Muscle of leg (tissue), 11 donors: ENCODE data around the gene LPCAT1. TPM values are rescaled to one million over a fixed set of nuclear protein-coding genes. Genes with fewer than 3 reads are reported as not detected.

Experiments
- DNase-seq: peaks from one replicate; pipeline ENCODE4 v3.0.0; 2013
- H3K27ac ChIP-seq: one replicate; pipeline ENCODE4 v1.5.1; 2013; ENCODE audit warnings: mild to moderate bottlenecking, low read length, control low read depth
- H3K27me3 ChIP-seq: one replicate; pipeline ENCODE4 v1.6.1; 2013; ENCODE audit warnings: low read length; ENCODE audit not compliant: control insufficient read depth, insufficient read depth
- H3K36me3 ChIP-seq: one replicate; pipeline ENCODE4 v1.6.1; 2013; ENCODE audit warnings: low read length; ENCODE audit not compliant: control insufficient read depth, insufficient read depth
- H3K4me1 ChIP-seq: one replicate; pipeline ENCODE4 v1.6.1; 2013; ENCODE audit warnings: low read length; ENCODE audit not compliant: control insufficient read depth, insufficient read depth
- H3K4me3 ChIP-seq: one replicate; pipeline ENCODE4 v1.5.1; 2013; ENCODE audit warnings: low read length, control low read depth
- H3K9me3 ChIP-seq: replicated peaks from 2 replicates; pipeline ENCODE4 v1.6.1; 2013; ENCODE audit warnings: low read depth, low read length; ENCODE audit not compliant: control insufficient read depth
- WGBS: methylation state at CpG from one replicate; pipeline ENCODE4 v1.1.5; 2013; ENCODE audit warnings: missing lambda C conversion rate; ENCODE audit not compliant: insufficient coverage; 5-methylcytosine and 5-hydroxymethylcytosine counted together
- polyA plus RNA-seq, 8 donors: library from polyadenylated mRNA; unstranded; fragments of 120-200 nt; gene quantifications; one replicate each; pipeline versions ENCODE4 v1.2.1 to v1.2.3, GENCODE V29; 2013; ENCODE audit warnings: inconsistent platforms in 1 of 8, low replicate concordance in 1 of 8; ENCODE audit not compliant: insufficient read length in 8 of 8, insufficient read depth in 1 of 8
- total RNA-seq: library from RNA; stranded (reverse); fragments of 120-200 nt; gene quantifications from one replicate; pipeline ENCODE4 v1.2.4, GENCODE V29; 2013

LPCAT1 gene
- total and polyA plus RNA-seq, 9 donors: 23.6 to 47.6 (median 34.1) TPM

GRCh38 chr5:1547655-1548054 lies 23.9 kb upstream of the LPCAT1 start:
- DNase-seq: no peak
- 94% methylated on average over 2 of the region's 6 CpGs for WGBS
- H3K4me3 ChIP-seq: no peak overlapping the region
- H3K27ac ChIP-seq: no peak overlapping the region
- peaks cover 23% of the 10 kb centered on the region for H3K4me1 ChIP-seq
- peaks cover 12% of the 10 kb centered on the region for H3K27me3 ChIP-seq
- no peaks in the 10 kb centered on the region for H3K9me3 ChIP-seq
- H3K36me3 ChIP-seq: no peaks in the 10 kb centered on the region

DNA sequence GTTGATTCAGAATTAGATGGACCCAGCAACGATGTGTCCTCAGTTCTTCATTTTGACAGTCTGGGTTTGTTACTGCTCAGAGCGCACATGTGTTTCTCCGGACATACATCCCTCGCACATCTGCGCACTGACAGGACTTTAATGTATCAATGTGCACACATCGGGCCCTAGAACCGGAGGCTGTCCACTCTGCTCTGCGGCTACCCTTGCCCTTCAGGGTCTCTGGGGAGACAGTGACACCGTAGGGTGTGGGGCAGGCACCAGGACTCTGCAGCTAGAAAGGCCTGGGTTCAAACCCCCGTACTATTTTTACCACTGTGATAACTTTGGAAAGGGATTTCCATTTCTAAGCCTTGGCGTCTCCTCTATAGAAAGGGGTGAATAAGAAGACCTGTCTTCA lies 23.5 kb upstream of the LPCAT1 start:
- no peak overlapping the region for H3K27ac ChIP-seq
- 94% methylated on average over 6 of the region's 11 CpGs for WGBS
- no peak for DNase-seq
- no peaks in the 10 kb centered on the region for H3K9me3 ChIP-seq
- no peaks in the 10 kb centered on the region for H3K36me3 ChIP-seq
- peaks cover 24% of the 10 kb centered on the region for H3K4me1 ChIP-seq
- H3K4me3 ChIP-seq: no peak overlapping the region
- peaks cover 12% of the 10 kb centered on the region for H3K27me3 ChIP-seq

- H3K4me1 ChIP-seq: peaks cover 21% of the 10 kb centered on the region
- H3K9me3 ChIP-seq: no peaks in the 10 kb centered on the region
- WGBS: 82% methylated on average over 18 of the region's 18 CpGs
- peaks cover 10% of the 10 kb centered on the region for H3K27me3 ChIP-seq
- H3K36me3 ChIP-seq: no peaks in the 10 kb centered on the region
- no peak overlapping the region for H3K27ac ChIP-seq
- no peak for DNase-seq
- H3K4me3 ChIP-seq: no peak overlapping the region
Observed at GRCh38 chr5:1546556-1546955, 22.8 kb upstream of the LPCAT1 start.

GRCh38 chr5:1545805-1546355 lies 22.1 kb upstream of the LPCAT1 start:
- 44% methylated on average over 3 of the region's 6 CpGs for WGBS
- DNase-seq: peak; percentile 8
- peaks cover 10% of the 10 kb centered on the region for H3K27me3 ChIP-seq
- peaks cover 22% of the 10 kb centered on the region for H3K4me1 ChIP-seq
- H3K27ac ChIP-seq: no peak overlapping the region
- H3K9me3 ChIP-seq: no peaks in the 10 kb centered on the region
- H3K36me3 ChIP-seq: no peaks in the 10 kb centered on the region
- no peak overlapping the region for H3K4me3 ChIP-seq

GRCh38 chr5:1545126-1545804 lies 21.5 kb upstream of the LPCAT1 start:
- Histone ChIP-seq H3K36me3 (no peaks in the 10 kb centered on the region), H3K27me3 (peaks cover 7% of the 10 kb centered on the region), H3K4me1 (peaks cover 22% of the 10 kb centered on the region), H3K27ac (no peak overlapping the region), H3K4me3 (no peak overlapping the region), H3K9me3 (no peaks in the 10 kb centered on the region)
- peak; percentile 2 for DNase-seq
- WGBS: 88% methylated on average over 4 of the region's 4 CpGs

DNA sequence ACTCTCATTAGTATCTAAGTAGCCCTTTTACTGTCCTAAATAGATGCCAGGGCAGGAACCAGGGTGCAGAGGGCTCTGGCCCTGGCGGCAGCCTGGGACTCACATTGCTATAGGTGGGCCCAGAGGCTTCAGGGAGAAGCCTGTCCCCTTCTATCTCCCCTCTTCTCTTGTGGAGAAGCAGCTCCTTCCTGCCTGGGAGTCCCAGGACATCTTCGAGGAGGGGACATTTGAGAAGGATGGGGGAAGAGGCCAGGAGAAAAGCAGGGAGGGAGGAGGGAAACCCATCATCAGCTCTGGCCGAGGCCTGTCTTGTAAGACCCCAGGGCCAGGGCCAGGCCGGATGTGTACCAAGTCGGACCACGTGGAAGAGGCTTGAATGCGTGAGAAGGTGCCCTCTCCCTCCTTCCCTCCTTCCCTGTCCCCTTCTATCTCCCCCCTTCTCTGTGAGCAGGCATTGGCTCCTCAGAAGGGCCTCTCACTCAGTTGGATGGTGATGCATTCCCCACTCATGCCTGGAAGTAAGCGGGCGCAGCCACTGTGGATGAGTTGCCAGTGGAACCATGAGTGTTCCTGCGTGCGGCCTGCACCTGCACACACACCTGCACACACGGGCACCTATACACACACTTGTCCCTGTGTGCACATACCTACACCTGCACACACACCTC lies 20.7 kb upstream of the LPCAT1 start:
- H3K27me3 ChIP-seq: peaks cover 7% of the 10 kb centered on the region
- no peaks in the 10 kb centered on the region for H3K36me3 ChIP-seq
- WGBS: 72% methylated on average over 10 of the region's 12 CpGs
- H3K9me3 ChIP-seq: no peaks in the 10 kb centered on the region
- H3K4me3 ChIP-seq: no peak overlapping the region
- DNase-seq: peak; percentile 11
- peak overlapping the region; percentile 13 for H3K27ac ChIP-seq
- H3K4me1 ChIP-seq: peaks cover 22% of the 10 kb centered on the region

GRCh38 chr5:1543398-1544293 lies 19.9 kb upstream of the LPCAT1 start:
- Histone ChIP-seq H3K4me3 (no peak overlapping the region), H3K27me3 (peaks cover 4% of the 10 kb centered on the region), H3K27ac (peak overlapping the region; percentile 13), H3K36me3 (no peaks in the 10 kb centered on the region), H3K9me3 (no peaks in the 10 kb centered on the region), H3K4me1 (peaks cover 22% of the 10 kb centered on the region)
- WGBS: 75% methylated on average over 6 of the region's 8 CpGs
- peak; percentile 29 for DNase-seq

GRCh38 chr5:1542781-1543180 lies 19.0 kb upstream of the LPCAT1 start:
- Histone ChIP-seq H3K9me3 (no peaks in the 10 kb centered on the region), H3K36me3 (no peaks in the 10 kb centered on the region), H3K27ac (peak overlapping the region; percentile 88), H3K4me1 (peaks cover 22% of the 10 kb centered on the region), H3K27me3 (peaks cover 2% of the 10 kb centered on the region), H3K4me3 (no peak overlapping the region)
- DNase-seq: peak; percentile 40
- 63% methylated on average over 1 of the region's 3 CpGs for WGBS

- no peaks in the 10 kb centered on the region for H3K9me3 ChIP-seq
- WGBS: no CpG with 5 or more reads among the region's 10 CpGs
- peak; percentile 98 for DNase-seq
- H3K36me3 ChIP-seq: no peaks in the 10 kb centered on the region
- H3K4me3 ChIP-seq: no peak overlapping the region
- H3K27me3 ChIP-seq: peaks cover 2% of the 10 kb centered on the region
- peaks cover 22% of the 10 kb centered on the region for H3K4me1 ChIP-seq
- peak overlapping the region; percentile 88 for H3K27ac ChIP-seq
Observed at GRCh38 chr5:1541702-1542400, 18.1 kb upstream of the LPCAT1 start.
